NB4 (cell line): ENCODE data around the gene YPEL3.
A peak's percentile ranks its signal among the peaks of the same experiment; 100 is the strongest.

Source experiments
- DNase-seq: peaks from one replicate; pipeline ENCODE4 v3.0.0; 2010; ENCODE audit warnings: low read depth
- H3K4me3 ChIP-seq: one replicate; pipeline ENCODE4 v1.5.1; 2011; ENCODE audit warnings: mild to moderate bottlenecking, low read depth, low read length, moderate library complexity
- MAX ChIP-seq: IDR thresholded peaks from 2 replicates; pipeline ENCODE4 v1.6.1; 2011; ENCODE audit warnings: low read depth, low read length
- MYC ChIP-seq: IDR thresholded peaks from 2 replicates; pipeline ENCODE4 v1.6.1; 2011; ENCODE audit warnings: low read depth, low read length
- POLR2A ChIP-seq: IDR thresholded peaks from 2 replicates; pipeline ENCODE4 v1.6.1; 2011; ENCODE audit warnings: mild to moderate bottlenecking; ENCODE audit not compliant: insufficient read length; ENCODE audit errors: extremely low read depth
- TF ChIP-seq, protein P1 (sequence below): IDR thresholded peaks from one replicate; pipeline ENCODE4 v1.5.1; 2012; ENCODE audit warnings: low read depth, low read length

Gene YPEL3

GRCh38 chr16:30087181-30087898 lies 8.7 kb downstream of the YPEL3 start:
- peak; percentile 61 for DNase-seq
- no peak overlapping the region for H3K4me3 ChIP-seq
- TF ChIP-seq, protein P1, sequence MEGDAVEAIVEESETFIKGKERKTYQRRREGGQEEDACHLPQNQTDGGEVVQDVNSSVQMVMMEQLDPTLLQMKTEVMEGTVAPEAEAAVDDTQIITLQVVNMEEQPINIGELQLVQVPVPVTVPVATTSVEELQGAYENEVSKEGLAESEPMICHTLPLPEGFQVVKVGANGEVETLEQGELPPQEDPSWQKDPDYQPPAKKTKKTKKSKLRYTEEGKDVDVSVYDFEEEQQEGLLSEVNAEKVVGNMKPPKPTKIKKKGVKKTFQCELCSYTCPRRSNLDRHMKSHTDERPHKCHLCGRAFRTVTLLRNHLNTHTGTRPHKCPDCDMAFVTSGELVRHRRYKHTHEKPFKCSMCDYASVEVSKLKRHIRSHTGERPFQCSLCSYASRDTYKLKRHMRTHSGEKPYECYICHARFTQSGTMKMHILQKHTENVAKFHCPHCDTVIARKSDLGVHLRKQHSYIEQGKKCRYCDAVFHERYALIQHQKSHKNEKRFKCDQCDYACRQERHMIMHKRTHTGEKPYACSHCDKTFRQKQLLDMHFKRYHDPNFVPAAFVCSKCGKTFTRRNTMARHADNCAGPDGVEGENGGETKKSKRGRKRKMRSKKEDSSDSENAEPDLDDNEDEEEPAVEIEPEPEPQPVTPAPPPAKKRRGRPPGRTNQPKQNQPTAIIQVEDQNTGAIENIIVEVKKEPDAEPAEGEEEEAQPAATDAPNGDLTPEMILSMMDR = no peak
- no peak for TF ChIP-seq POLR2A
- no peak for TF ChIP-seq MAX
- TF ChIP-seq MYC = no peak

DNA sequence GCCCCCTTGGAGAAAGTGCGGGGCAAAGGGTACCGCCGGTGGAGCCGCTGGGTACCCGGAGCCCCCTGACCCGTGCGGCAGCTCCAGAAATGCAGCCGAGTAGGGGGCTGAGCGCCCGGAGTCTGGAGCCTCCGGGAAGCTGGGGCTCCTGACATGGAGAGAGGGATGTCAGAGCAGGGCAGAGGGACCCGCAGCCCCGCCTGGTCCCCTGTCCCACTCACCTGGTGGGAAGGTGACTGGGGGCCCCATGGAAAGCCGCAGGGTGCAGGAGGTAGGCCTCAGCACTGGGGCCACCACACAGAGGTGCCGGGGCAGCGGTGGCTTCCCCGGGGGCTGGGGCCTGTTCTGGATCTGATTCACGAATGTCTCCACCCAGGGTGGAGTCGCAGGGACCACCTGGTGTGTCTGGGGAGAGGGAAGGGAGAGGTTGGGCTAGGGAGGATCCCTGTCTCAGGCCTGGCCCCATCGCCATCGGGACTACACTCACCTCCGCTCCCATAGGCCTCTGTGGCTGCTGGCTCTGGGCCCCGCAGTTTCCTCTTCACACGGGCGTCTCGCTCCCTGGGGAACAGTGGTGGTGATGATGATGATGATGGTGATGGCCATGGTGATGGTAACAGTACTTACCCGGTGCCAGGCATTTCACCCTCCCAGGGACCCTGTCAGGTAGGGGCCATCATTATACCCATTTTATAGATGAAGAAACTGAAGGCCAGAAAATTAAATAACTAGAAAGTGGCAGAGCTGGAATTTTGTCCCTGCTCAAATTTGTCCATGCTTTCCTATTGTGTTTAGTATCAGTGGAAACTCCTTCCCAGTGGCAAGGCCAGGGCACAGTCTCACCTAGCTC lies 9.5 kb downstream of the YPEL3 start:
- TF ChIP-seq POLR2A (no peak), MAX (no peak), MYC (no peak)
- TF ChIP-seq, protein P1 = no peak
- no peak for DNase-seq
- H3K4me3 ChIP-seq = no peak overlapping the region

GRCh38 chr16:30085820-30086219 lies 10.2 kb downstream of the YPEL3 start:
- no peak overlapping the region for H3K4me3 ChIP-seq
- TF ChIP-seq POLR2A = no peak
- TF ChIP-seq, protein P1 = no peak
- TF ChIP-seq MAX = no peak
- no peak for DNase-seq

GRCh38 chr16:30085247-30085646 lies 10.8 kb downstream of the YPEL3 start:
- no peak for DNase-seq
- no peak overlapping the region for H3K4me3 ChIP-seq
- TF ChIP-seq MYC = no peak
- TF ChIP-seq MAX = no peak
- TF ChIP-seq POLR2A = no peak
- TF ChIP-seq, protein P1 = no peak

DNA sequence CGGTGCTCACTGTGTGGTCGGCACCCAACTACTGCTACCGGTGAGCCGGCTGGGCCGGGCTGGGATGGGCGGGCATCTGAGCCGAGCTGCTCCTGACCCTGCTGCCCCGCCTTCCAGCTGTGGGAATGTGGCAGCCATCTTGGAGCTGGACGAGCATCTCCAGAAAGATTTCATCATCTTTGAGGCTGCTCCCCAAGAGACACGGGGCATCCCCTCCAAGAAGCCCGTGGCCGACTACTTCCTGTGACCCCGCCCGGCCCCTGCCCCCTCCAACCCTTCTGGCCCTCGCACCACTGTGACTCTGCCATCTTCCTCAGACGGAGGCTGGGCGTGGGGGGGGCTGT lies 11.2 kb downstream of the YPEL3 start:
- no peak for DNase-seq
- no peak for TF ChIP-seq POLR2A
- TF ChIP-seq MYC = no peak

DNA sequence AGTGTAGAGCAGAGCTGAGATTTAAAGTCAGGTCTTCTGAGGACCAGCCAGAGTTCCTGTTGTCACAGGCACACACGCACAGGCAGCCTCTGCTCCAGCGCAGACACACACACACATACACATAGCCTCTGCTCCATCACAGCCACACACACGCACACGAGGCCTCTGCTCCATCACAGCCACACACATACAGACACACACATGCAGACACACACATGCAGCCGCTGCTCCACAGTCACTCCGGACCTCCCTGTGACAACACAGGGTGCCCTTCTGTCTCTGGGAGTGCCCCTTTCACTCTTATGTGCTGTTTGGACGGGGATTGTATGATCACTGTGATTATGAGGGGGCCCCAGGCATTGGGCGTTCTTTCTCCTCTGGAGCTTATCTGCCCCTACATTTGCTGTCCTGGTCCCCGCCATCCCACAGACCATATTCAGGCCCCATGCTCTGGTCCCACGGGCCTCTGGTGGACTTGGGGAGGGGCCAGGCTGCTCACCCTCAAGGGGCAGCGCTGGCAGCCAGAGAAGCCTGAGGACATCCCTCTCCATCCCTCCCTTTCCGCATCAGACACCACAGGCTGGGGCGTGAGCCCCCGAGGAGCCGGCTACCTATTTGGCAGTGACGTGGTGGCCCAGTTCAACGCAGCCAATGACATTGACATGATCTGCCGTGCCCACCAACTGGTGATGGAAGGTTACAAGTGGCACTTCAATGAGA lies 11.8 kb downstream of the YPEL3 start:
- TF ChIP-seq POLR2A (no peak), MAX (no peak), MYC (no peak)
- TF ChIP-seq, protein P1 = no peak
- H3K4me3 ChIP-seq = no peak overlapping the region
- no peak for DNase-seq

More for the DNA sequence above, 11.2 kb downstream of the YPEL3 start:
- H3K4me3 ChIP-seq = no peak overlapping the region
